Measurements from ENCODE around the gene CKAP4. TPM values are rescaled to one million over a fixed set of nuclear protein-coding genes. Genes with fewer than 3 reads are reported as not detected.

Gene CKAP4
- total RNA-seq, 1 donor from 2014 or later: 102 TPM

GRCh38 chr12:106273491-106273890 lies 25.7 kb upstream of the CKAP4 start:
- H3K27ac Mint-ChIP-seq (ENCODE audit: unreplicated experiment): no peak overlapping the region
- H3K36me3 Mint-ChIP-seq (ENCODE audit: low read depth): no peaks in the 10 kb centered on the region
- no peak for TF ChIP-seq CTCF (conservative IDR thresholded peaks at IDR 0.05)
- no peaks in the 10 kb centered on the region for H3K27me3 Mint-ChIP-seq (ENCODE audit: low read depth)
- no peaks in the 10 kb centered on the region for H3K9me3 Mint-ChIP-seq
- H3K4me3 Mint-ChIP-seq: no peak overlapping the region
- DNase-seq (ENCODE audit: low read depth, low spot score): no peak
- no peaks in the 10 kb centered on the region for H3K4me1 Mint-ChIP-seq

GRCh38 chr12:106271575-106272505 lies 24.0 kb upstream of the CKAP4 start:
- H3K4me1 Mint-ChIP-seq: no peaks in the 10 kb centered on the region
- no peak overlapping the region for H3K27ac Mint-ChIP-seq (ENCODE audit: unreplicated experiment)
- no peaks in the 10 kb centered on the region for H3K27me3 Mint-ChIP-seq (ENCODE audit: low read depth)
- TF ChIP-seq CTCF (conservative IDR thresholded peaks at IDR 0.05): no peak
- no peak overlapping the region for H3K4me3 Mint-ChIP-seq
- no peaks in the 10 kb centered on the region for H3K9me3 Mint-ChIP-seq
- DNase-seq (ENCODE audit: low read depth, low spot score): no peak
- H3K36me3 Mint-ChIP-seq (ENCODE audit: low read depth): no peaks in the 10 kb centered on the region

GRCh38 chr12:106269150-106269771 lies 21.4 kb upstream of the CKAP4 start:
- H3K27me3 Mint-ChIP-seq (ENCODE audit: low read depth): no peaks in the 10 kb centered on the region
- no peak for DNase-seq (ENCODE audit: low read depth, low spot score)
- H3K27ac Mint-ChIP-seq (ENCODE audit: unreplicated experiment): no peak overlapping the region
- no peaks in the 10 kb centered on the region for H3K9me3 Mint-ChIP-seq
- no peaks in the 10 kb centered on the region for H3K36me3 Mint-ChIP-seq (ENCODE audit: low read depth)
- H3K4me3 Mint-ChIP-seq: no peak overlapping the region
- TF ChIP-seq CTCF (conservative IDR thresholded peaks at IDR 0.05): no peak
- no peaks in the 10 kb centered on the region for H3K4me1 Mint-ChIP-seq

GRCh38 chr12:106267535-106267934 lies 19.7 kb upstream of the CKAP4 start:
- H3K4me3 Mint-ChIP-seq: no peak overlapping the region
- H3K27me3 Mint-ChIP-seq (ENCODE audit: low read depth): no peaks in the 10 kb centered on the region
- H3K36me3 Mint-ChIP-seq (ENCODE audit: low read depth): peaks cover 3% of the 10 kb centered on the region
- H3K9me3 Mint-ChIP-seq: peaks cover 3% of the 10 kb centered on the region
- no peaks in the 10 kb centered on the region for H3K4me1 Mint-ChIP-seq
- no peak for TF ChIP-seq CTCF (conservative IDR thresholded peaks at IDR 0.05)
- no peak overlapping the region for H3K27ac Mint-ChIP-seq (ENCODE audit: unreplicated experiment)
- DNase-seq (ENCODE audit: low read depth, low spot score): no peak

GRCh38 chr12:106265116-106265515 lies 17.3 kb upstream of the CKAP4 start:
- Mint-ChIP-seq H3K4me1 (no peaks in the 10 kb centered on the region), H3K9me3 (peaks cover 3% of the 10 kb centered on the region), H3K36me3 (ENCODE audit: low read depth) (peaks cover 3% of the 10 kb centered on the region), H3K27me3 (ENCODE audit: low read depth) (no peaks in the 10 kb centered on the region), H3K4me3 (no peak overlapping the region), H3K27ac (ENCODE audit: unreplicated experiment) (no peak overlapping the region)
- no peak for TF ChIP-seq CTCF (conservative IDR thresholded peaks at IDR 0.05)
- DNase-seq (ENCODE audit: low read depth, low spot score): no peak

Data from neural crest cell (in vitro differentiated cells).